SK-N-SH (cell line): ENCODE measurements around the gene IMPG2. TPM values are rescaled to one million over a fixed set of nuclear protein-coding genes. Genes with fewer than 3 reads are reported as not detected.

Source experiments
- CTCF ChIA-PET: fragments of 300-600, 350-600 bp; formaldehyde crosslinking; extraction: SDS; loops from one replicate; lab custom pipeline; 2021; lab: Yijun Ruan, JAX
- POLR2A ChIA-PET: fragments of 350-600 bp; sonication (Branson Sonifier 250); formaldehyde crosslinking; extraction: SDS; loops from one replicate; lab custom pipeline; 2020; ENCODE audit warnings: antibody characterized with exemption, inconsistent platforms; lab: Yijun Ruan, JAX
- DNase-seq: peaks from one replicate; pipeline ENCODE4 v3.0.0; 2012
- H2AFZ ChIP-seq: fragments of 200-600 bp; sonication (generic); 2 replicates; pipeline ENCODE4 v1.8.1; 2016; ENCODE audit warnings: antibody characterized with exemption, mild to moderate bottlenecking, low read depth
- H3F3A ChIP-seq: fragments of 200-600 bp; sonication (generic); replicated peaks from 2 replicates; pipeline ENCODE3; 2016; ENCODE audit warnings: antibody characterized with exemption, mild to moderate bottlenecking; ENCODE audit not compliant: insufficient read depth
- H3K27ac ChIP-seq, 2 experiments: fragments of 200-500 bp in 1 of 2; fragments of 200-600 bp in 1 of 2; sonication (Bioruptor generic) in 1 of 2; sonication (generic), shearing (Covaris generic) in 1 of 2; 2 replicates each; pipeline versions ENCODE4 v1.5.1 to v1.6.1; 2014 to 2016; ENCODE audit warnings: low read depth in 2 of 2, inconsistent platforms in 1 of 2, low read length in 1 of 2, mild to moderate bottlenecking in 1 of 2, mixed read lengths in 1 of 2
- H3K27me3 ChIP-seq: fragments of 200-600 bp; sonication (generic), shearing (Covaris generic); 2 replicates; pipeline ENCODE4 v1.6.1; 2016; ENCODE audit warnings: mixed run types; ENCODE audit not compliant: insufficient read depth
- H3K36me3 ChIP-seq, 2 experiments: fragments of 200-500 bp in 1 of 2; fragments of 200-600 bp in 1 of 2; sonication (Bioruptor generic) in 1 of 2; sonication (generic) in 1 of 2; replicated peaks in 1 of 2; 2 replicates each; pipeline versions ENCODE3 to v1.5.1; 2014 to 2016; ENCODE audit warnings: low read length in 1 of 2, mild to moderate bottlenecking in 1 of 2; ENCODE audit not compliant: insufficient read depth in 2 of 2, control insufficient read depth in 1 of 2
- H3K4me1 ChIP-seq, 2 experiments: fragments of 200-500 bp in 1 of 2; fragments of 200-600 bp in 1 of 2; sonication (Bioruptor generic) in 1 of 2; sonication (generic), shearing (Covaris generic) in 1 of 2; 2 replicates each; pipeline versions ENCODE4 v1.5.1 to v1.6.1; 2014 to 2016; ENCODE audit warnings: low read depth in 1 of 2, low read length in 1 of 2, mixed run types in 1 of 2; ENCODE audit not compliant: insufficient read depth in 2 of 2, control insufficient read depth in 1 of 2
- H3K4me2 ChIP-seq: fragments of 200-600 bp; sonication (generic), shearing (Covaris generic); 2 replicates; pipeline ENCODE4 v1.6.1; 2017; ENCODE audit warnings: mixed run types
- H3K4me3 ChIP-seq, 2 experiments: fragments of 200-500 bp in 1 of 2; fragments of 200-600 bp in 1 of 2; sonication (Bioruptor generic) in 1 of 2; sonication (generic), shearing (Covaris generic) in 1 of 2; 2 replicates each; pipeline versions ENCODE4 v1.5.1 to v1.8.1; 2014 to 2016; ENCODE audit warnings: low read depth in 2 of 2, inconsistent platforms in 1 of 2, low read length in 1 of 2, mild to moderate bottlenecking in 1 of 2, mixed read lengths in 1 of 2, moderate library complexity in 1 of 2
- H3K79me2 ChIP-seq: fragments of 200-600 bp; sonication (generic); 2 replicates; pipeline ENCODE4 v1.8.1; 2017; ENCODE audit warnings: mild to moderate bottlenecking; ENCODE audit not compliant: insufficient read depth
- H3K9ac ChIP-seq: fragments of 200-600 bp; sonication (generic); 2 replicates; pipeline ENCODE4 v1.6.1; 2017; ENCODE audit warnings: mixed run types
- H3K9me2 ChIP-seq: fragments of 200-600 bp; sonication (generic); 2 replicates; pipeline ENCODE4 v1.6.1; 2017; ENCODE audit warnings: mixed run types
- H3K9me3 ChIP-seq: fragments of 200-600 bp; sonication (generic); 2 replicates; pipeline ENCODE4 v1.6.1; 2017; ENCODE audit warnings: mixed run types, mild to moderate bottlenecking, moderate library complexity
- H4K20me1 ChIP-seq: fragments of 200-600 bp; sonication (generic); 2 replicates; pipeline ENCODE4 v1.6.1; 2017; ENCODE audit warnings: mild to moderate bottlenecking, mixed run types; ENCODE audit not compliant: insufficient read depth
- ELF1 ChIP-seq: IDR thresholded peaks from 2 replicates; pipeline ENCODE4 v1.4.0; 2012
- EZH2phosphoT487 ChIP-seq: fragments of 200-600 bp; sonication (generic); IDR thresholded peaks from 2 replicates; pipeline ENCODE4 v1.6.1; 2017; ENCODE audit warnings: low read depth, mixed run types, mild to moderate bottlenecking, antibody characterized with exemption, moderate library complexity, borderline replicate concordance
- FOSL2 ChIP-seq: IDR thresholded peaks from 2 replicates; pipeline ENCODE4 v1.4.0; 2012; ENCODE audit warnings: low read depth, mild to moderate bottlenecking, moderate library complexity, borderline replicate concordance
- FOXJ3 ChIP-seq: sonication (generic); formaldehyde crosslinking; IDR thresholded peaks from 2 replicates; pipeline ENCODE4 v1.5.1; 2020; ENCODE audit warnings: mild to moderate bottlenecking, missing genetic modification reagents
- IRF3 ChIP-seq: fragments of 150-350 bp; IDR thresholded peaks from 2 replicates; pipeline ENCODE4 v1.6.1; 2016; ENCODE audit warnings: mild to moderate bottlenecking, low read depth, low read length
- MXI1 ChIP-seq: IDR thresholded peaks from 2 replicates; pipeline ENCODE4 v1.6.1; 2012; ENCODE audit warnings: mild to moderate bottlenecking, low read depth, low read length, improper control_type of control experiment
- NFIC ChIP-seq: IDR thresholded peaks from 2 replicates; pipeline ENCODE4 v1.4.0; 2012; ENCODE audit warnings: borderline replicate concordance
- PBX3 ChIP-seq: IDR thresholded peaks from 2 replicates; pipeline ENCODE4; 2012
- RAD21 ChIP-seq: IDR thresholded peaks from 2 replicates; pipeline ENCODE4 v1.6.1; 2012; ENCODE audit warnings: mild to moderate bottlenecking, low read length
- REST ChIP-seq: IDR thresholded peaks from 2 replicates; pipeline ENCODE4 v1.6.1; 2012; ENCODE audit warnings: mild to moderate bottlenecking, low read depth, low read length, moderate library complexity
- RXRA ChIP-seq: IDR thresholded peaks from 2 replicates; pipeline ENCODE4 v1.4.0; 2012; ENCODE audit warnings: low read depth, mild to moderate bottlenecking, borderline replicate concordance
- SIN3A ChIP-seq: IDR thresholded peaks from 2 replicates; pipeline ENCODE4 v1.6.1; 2012; ENCODE audit warnings: low read depth, mild to moderate bottlenecking, low read length, moderate library complexity, borderline replicate concordance
- SMC3 ChIP-seq: IDR thresholded peaks from 2 replicates; pipeline ENCODE4 v1.6.1; 2012; ENCODE audit warnings: low read depth, low read length, improper control_type of control experiment
- TCF12 ChIP-seq: IDR thresholded peaks from 2 replicates; pipeline ENCODE4 v1.4.0; 2012
- YY1 ChIP-seq: IDR thresholded peaks from 2 replicates; pipeline ENCODE4 v1.4.0; 2012; ENCODE audit warnings: low read depth, mild to moderate bottlenecking
- ZBTB33 ChIP-seq: IDR thresholded peaks from 2 replicates; pipeline ENCODE4 v1.4.0; 2012; ENCODE audit warnings: low read depth, borderline replicate concordance
- WGBS: methylation state at CpG from one replicate; pipeline ENCODE4 v1.1.6; 2017; ENCODE audit warnings: low lambda C conversion rate; 5-methylcytosine and 5-hydroxymethylcytosine counted together
- polyA plus RNA-seq, 3 experiments: library from polyadenylated mRNA; depleted of rRNA; stranded (reverse); fragments of >200 nt; gene quantifications; 2 replicates each; pipeline ENCODE4 v1.2.3, GENCODE V29; 2012

IMPG2 gene
- polyA plus RNA-seq, 1 of the 3 experiments (the other 2 are of a cell fraction) = 0.03 TPM

- Histone ChIP-seq H2AFZ (no peak overlapping the region), H3K9me2 (no peaks in the 10 kb centered on the region), H3K4me1 (no peaks in the 10 kb centered on the region), H3K27me3 (no peaks in the 10 kb centered on the region), H4K20me1 (no peaks in the 10 kb centered on the region), H3F3A (no peaks in the 10 kb centered on the region), H3K9ac (no peak overlapping the region), H3K27ac (no peak overlapping the region), H3K36me3 (no peaks in the 10 kb centered on the region), H3K9me3 (0 out of 2 replicates have a peak, but pooled peaks cover 7% of the 10 kb centered on the region), H3K79me2 (no peaks in the 10 kb centered on the region), H3K4me3 (no peak overlapping the region), H3K4me2 (no peak overlapping the region)
- POLR2A ChIA-PET = no interaction called here
- TF ChIP-seq ZBTB33 = no peak
- no peak for TF ChIP-seq SMC3
- no peak for TF ChIP-seq IRF3
- TF ChIP-seq FOSL2 = no peak
- no peak for TF ChIP-seq RXRA
- no peak for TF ChIP-seq FOXJ3 (CRISPR knock-in tag)
- TF ChIP-seq MXI1 = no peak
- TF ChIP-seq REST = no peak
- no peak for TF ChIP-seq TCF12
- no peak for TF ChIP-seq RAD21
- TF ChIP-seq ELF1 = no peak
- TF ChIP-seq PBX3 = no peak
- TF ChIP-seq YY1 = no peak
- TF ChIP-seq SIN3A = no peak
- TF ChIP-seq NFIC = no peak
- TF ChIP-seq EZH2phosphoT487 = no peak
- DNase-seq = no peak
- CTCF ChIA-PET = interaction anchor here (1.2 kb wide), 1 partner anchor 19 kb away, joined by 3 read pairs; no protein-coding TSS in a partner anchor
- 74% methylated on average over 3 of the region's 3 CpGs for WGBS
Measured at GRCh38 chr3:101268971-101269671, 51.3 kb downstream of the IMPG2 start.
